DMS114 treated with DMSO at 0.1 percent for 48 hours (cell line): ENCODE data around the gene CCDC32.
A peak's percentile ranks its signal among the peaks of the same experiment; 100 is the strongest.

Experiments
- DNase-seq: peaks from one replicate; lab custom pipeline; 2025; ENCODE audit not compliant: unreplicated experiment; lab: John Stamatoyannopoulos, UW

Gene CCDC32

GRCh38 chr15:40567111-40567510 lies 2.3 kb upstream of the CCDC32 start:
- DNase-seq: peak; percentile 33

DNA sequence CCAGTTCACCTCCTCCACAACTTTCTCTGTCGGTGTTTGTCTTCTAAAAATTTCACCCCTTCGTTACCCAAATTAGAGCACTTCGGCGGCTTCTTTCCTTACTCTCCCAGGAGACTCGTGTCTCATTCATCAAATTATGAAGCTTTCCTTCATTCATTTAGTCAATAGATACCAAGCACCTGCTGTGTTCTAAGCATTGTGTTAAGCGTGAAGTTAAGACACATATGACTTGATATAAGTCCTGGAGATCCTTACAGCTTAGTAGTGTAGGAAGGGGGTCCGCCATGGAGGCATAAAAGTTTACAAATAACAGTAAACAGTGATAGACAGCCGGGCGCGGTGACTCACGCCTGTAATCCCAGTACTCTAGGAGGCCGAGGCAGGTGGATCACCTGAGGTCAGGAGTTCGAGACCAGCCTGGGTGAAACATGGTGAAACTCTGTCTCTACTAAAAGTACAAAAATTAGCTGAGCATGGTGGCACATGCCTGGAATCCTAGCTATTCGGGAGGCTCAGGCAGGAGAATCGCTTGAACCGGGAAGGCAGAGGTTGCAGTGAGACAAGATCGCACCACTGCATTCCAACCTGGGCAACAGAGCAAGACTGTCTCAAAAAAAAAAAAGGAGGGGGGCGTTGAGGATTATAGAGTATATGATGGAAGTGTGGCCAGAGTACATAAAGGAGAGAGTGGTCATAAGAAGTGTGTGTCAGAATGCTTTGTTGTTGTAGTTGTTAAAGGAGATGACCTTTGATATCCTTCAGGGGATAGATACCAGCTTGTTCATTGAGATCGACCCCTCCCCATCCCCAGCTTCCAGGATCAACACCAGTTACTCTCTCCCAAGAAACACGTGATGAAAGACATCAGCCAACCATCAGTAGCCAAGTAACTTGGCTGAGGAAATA lies 744 bp upstream of the CCDC32 start:
- no peak for DNase-seq

DNA sequence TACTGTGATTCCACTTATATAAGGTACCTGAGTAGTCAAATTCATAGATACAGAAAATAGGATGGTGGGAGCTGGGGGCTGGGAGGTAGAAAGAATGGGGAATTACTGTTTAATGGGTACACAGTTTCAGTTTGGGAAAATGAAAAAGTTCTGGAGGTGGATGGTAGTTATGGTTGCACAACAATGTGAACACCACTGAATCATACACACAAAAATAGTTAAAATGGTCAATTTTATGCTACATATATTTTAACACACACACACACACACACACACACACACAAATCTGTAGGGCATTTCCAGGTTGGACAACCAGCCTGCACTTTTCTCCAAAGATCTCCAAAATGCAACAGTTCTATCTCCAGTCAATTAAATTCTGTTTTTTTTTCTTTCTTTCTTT lies 1.4 kb downstream of the CCDC32 start:
- no peak for DNase-seq

DNA sequence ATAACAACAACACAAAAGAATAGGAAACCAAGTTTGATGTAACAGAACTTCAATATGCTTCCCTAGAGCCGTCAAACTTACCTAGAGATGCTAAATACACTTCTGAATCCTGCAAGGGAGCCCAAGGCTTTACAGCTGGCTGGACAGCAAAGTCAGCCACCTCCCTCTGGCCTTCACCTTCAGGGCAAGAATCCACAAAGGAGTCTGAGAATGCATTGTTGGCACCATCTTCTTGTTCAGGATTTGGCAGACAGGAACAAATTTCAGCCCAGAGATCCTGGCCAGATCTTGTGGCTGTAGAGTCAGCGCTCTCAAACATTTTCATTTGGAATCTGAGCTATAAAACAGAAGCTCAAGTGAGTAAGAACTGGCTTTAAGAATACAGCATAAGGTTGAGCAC lies 2.2 kb downstream of the CCDC32 start:
- no peak for DNase-seq

- no peak for DNase-seq
Measured at GRCh38 chr15:40558952-40559742, 5.7 kb downstream of the CCDC32 start.

DNA sequence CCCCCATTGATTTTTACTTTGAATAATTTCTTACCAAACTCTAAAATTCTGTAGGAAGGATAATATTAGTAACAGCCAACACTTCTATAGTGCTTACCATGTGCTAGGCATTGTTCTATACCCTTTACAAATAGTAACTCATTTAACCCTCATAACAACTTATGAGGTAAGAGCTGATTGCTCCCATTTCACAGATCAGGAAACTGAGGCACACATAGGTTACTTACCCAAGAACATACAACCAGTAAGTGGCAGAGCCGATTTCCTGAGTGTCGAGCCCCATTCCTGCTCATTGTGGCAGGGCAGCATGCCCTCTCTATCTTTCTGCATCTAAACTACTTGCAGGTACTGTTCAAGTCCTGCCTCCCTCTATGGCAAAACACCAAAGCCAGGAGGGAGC lies 9.0 kb downstream of the CCDC32 start:
- no peak for DNase-seq

DNA sequence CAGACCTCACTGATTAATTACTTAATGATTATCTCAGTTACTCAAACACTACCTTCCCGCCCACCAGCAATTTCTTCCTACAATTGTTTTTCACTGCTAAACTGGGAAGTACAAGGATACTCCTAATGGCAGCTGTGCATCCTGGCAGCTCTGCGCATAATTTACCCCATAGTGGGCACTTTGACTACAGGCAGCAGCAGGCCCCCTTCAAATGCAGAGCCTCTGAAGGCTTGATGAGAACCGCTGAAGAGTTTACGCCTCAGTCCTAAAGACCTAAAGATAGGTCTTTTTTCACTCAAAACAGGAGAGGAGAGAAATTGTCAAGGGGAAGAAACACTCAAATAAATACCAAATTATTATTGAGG lies 10.7 kb downstream of the CCDC32 start:
- DNase-seq: no peak

DNA sequence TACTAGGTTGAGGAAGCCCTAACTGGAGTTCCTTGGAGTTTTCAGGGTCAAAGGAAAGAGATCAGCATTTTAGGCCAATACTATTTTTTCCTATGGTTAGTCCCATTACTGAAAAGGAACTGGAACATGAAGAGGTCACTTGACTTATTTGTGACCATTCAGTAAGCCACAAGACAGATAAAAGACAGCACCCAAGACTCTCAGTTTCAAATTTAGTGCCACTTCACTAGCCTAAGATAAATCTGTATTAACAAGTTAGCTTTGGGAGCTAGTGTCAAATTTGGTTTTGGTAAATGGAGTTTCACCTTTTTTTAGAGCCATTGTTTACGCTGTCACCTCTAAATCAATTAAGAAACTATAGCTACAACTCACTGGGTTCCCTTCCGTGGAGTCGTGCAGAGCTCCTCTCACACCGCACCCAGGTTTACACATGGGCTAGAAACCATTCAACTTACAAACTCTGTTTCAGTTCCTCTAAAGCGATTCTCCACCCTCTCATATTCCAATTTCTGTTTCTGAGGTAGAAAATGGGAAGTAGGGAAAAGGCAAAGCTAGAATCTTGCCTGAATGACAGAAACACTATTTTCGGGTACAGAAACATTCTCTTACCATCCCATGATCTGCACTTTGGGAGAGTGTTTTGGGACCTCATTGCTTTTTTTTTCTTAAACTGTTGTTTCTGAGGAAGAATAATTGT lies 14.4 kb downstream of the CCDC32 start:
- no peak for DNase-seq

GRCh38 chr15:40549894-40550293 lies 14.9 kb downstream of the CCDC32 start:
- no peak for DNase-seq

DNA sequence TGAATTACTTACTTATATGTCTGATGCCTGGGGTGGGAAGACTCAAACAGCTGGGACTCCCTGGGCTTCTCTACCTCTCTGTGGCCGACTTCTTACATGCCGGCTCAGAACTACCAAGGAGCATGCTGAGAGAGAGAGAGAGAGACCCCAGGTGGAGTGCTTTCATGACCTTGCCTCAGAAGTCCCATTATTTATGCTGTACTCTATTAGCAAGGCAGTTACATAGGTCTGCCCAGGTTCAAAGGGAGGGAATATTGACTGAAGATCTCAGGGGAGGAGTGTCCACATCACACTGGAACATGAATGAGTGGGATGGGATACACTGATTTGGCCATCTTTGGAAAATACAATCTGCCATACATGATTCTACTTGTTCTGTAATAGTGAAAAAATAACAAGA lies 16.2 kb downstream of the CCDC32 start:
- DNase-seq: no peak

DNA sequence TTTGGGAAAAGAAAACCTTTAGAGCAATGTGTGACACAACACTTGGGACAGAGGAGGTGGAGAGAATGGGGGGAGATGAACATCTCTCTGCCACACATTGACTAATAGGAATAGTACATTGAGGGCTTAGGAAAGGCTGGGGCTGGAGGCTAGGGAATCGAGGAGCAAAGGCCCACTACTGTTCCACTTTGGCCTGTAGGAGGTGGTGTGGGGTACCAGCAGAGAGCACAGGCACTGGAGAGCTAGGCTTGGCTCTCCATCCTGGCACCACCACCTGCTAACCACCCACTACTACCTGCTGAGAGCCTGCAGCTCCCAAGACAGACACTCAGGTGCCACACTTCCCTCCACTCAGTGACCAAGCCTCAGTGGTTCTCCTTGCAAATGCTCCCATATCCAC lies 19.4 kb downstream of the CCDC32 start:
- DNase-seq: no peak

DNA sequence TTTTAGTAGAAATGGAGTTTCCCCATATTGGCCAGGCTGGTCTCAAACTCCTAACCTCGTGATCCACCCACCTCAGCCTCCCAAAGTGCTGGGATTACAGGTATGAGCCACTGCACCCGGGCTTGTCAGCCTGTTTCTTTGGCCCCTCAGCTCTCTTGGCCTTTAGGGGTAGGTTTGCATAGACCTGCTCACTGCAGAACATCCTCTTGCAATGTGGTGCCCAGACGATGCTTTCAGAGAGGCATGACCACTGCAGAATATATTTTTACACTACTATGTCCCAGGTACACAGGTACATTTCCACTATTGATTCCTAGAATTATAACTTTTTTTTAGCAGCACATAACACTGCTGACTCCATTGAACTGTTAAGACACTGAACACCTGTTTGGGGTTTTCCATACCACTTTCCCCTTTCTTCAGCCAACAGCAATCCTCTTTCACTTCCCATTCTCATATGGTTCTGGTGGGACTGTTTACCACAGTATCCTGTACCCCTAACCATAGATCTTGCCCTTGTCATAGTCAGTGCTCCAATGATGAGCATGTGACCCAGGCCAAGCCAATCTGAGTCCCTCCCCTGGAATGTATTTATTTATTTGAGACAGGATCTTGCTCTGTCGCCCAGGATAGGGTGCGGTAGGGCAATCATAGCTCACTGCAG lies 21.1 kb downstream of the CCDC32 start:
- no peak for DNase-seq

DNA sequence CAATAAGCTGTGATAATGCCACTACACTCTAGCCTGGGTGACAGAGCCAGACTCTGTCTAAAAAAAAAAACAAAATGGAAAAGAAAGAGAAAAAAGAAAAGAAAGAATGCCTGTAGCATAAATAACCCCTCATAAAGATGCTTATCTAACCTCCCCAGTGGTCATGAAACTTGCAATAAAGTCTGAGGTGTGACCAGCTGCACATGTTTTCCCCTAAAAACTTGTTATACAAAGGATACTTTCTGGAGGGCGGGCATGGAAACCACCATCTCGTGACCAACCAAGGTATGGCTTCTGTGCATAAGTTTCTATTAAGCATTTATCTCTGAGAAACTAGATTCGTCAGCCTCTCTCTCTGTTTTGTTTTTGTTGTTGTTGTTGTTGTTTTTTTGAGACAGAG lies 21.8 kb downstream of the CCDC32 start:
- no peak for DNase-seq

DNA sequence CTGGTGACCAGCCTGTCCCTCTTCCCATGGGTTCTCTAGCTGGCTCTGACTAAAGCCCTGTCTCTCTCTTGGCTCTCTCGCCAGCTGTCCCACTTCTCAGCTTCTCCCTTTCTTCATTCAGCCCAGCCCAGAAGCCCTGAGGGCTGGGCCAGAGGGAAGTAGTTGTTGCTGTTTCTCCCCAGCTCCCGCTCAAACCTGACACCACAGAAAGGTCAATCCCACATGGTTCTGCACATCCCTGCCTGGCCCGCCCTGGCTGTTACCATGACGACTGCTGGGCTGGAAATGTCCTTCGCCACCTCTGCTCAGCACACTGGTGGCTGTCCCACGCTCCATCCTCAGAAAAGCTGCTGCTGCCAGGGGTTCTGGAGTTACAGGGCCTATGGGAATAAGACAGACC lies 25.9 kb downstream of the CCDC32 start:
- no peak for DNase-seq

DNA sequence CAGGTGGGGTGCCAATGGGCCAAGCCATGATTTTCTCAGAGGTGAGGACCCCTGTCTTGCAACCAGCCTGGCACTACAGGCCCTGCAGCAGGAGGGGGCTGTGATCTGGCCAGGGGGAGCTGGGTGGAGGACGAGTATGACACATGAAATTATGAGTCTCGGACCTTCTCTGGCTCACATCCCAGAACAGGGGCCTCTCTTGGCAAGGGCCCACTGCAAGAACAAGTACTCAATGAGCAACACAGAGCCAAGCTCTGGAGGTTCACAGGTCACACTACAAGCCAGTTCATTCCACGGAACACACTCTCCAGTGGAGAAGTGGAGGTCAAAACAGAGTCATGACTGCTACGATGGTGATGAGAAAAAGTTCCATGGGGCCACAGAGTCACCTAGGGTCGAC lies 28.3 kb downstream of the CCDC32 start:
- DNase-seq: no peak

DNA sequence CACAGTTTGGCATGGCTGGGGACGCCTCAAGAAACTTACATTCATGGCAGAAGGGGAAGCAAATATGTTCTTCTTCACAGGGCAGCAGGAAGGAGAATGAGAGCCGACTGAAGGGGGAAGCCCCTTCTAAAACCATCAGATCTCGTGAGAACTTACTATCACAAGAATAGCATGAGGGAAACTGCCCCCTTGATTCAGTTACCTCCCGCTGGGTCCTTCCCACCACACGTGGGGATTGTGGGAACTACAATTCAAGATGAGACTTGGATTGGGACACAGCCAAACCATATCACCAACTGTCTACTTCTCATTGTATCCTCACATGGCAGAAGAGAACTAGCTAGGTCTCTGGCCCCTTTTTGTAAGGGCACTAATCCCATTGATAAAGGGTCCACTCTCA lies 30.5 kb downstream of the CCDC32 start:
- DNase-seq: no peak

- DNase-seq: no peak
Measured at GRCh38 chr15:40533763-40534364, 31.0 kb downstream of the CCDC32 start.

GRCh38 chr15:40528801-40529200 lies 36.0 kb downstream of the CCDC32 start:
- no peak for DNase-seq

DNA sequence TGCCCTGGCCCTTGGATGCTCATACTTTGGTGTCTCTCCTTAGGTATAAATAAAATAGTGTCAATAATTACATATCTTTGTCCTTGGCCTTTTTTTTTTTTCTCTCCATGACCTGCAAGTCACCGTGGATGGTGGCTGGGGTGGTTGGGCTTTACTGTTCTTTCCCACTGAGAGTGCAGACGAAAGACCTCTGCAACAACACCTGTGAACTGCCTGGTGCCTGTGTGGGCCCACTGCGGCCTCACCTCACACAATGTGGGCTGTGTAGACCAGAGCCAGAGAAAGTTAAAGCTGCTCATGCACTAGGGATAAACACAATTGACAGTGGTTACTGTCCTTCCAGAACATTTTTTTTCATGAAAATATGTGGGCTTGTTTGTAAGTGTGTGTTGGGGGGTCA lies 39.0 kb downstream of the CCDC32 start:
- DNase-seq: no peak

DNA sequence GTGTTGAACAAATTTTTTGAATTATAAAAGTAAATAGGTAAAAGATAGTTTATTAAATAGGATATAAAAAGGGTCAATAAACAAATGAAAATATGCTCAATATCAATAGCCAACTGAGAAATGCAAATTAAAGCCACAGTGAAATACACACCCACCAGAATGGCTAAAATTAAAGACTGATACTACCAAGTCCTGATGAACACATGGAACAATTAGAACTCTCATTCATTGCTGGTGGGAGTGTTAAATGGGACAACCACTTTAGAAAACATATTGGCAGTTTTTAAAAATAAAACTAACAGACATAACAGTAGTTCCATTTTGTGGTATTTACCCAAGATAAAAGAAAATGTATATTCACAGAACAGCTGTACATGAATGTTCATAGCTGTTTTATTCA lies 41.2 kb downstream of the CCDC32 start:
- no peak for DNase-seq

- no peak for DNase-seq
Measured at GRCh38 chr15:40516322-40516721, 48.5 kb downstream of the CCDC32 start.
